ENCODE data around the gene METTL6.
"Not testable (repeated sequence)": the region's sequence is repeated elsewhere in the genome, so short reads cannot be mapped to it uniquely, and the experiment has no call there.

Gene METTL6

GRCh38 chr3:15426579-15427118 lies 695 bp downstream of the METTL6 start:
- no peak for DNase-seq (ENCODE audit: low read depth in 1 of 2, low spot score in 1 of 2)
- H3K4me3 ChIP-seq (replicated peaks; ENCODE audit: insufficient read depth, low read length), result peak overlapping the region; percentile 86
- H3K27me3 ChIP-seq (ENCODE audit: insufficient read depth, poor library complexity, severe bottlenecking), result no peaks in the 10 kb centered on the region
- H3K27ac ChIP-seq (replicated peaks), result peak overlapping the region; percentile 84
- no peak for TF ChIP-seq POLR2AphosphoS5 (IDR thresholded peaks at IDR 0.05; ENCODE audit: low read depth)
- no peak for TF ChIP-seq REST (IDR thresholded peaks at IDR 0.05; ENCODE audit: insufficient replicate concordance, low read depth)
- no peak for TF ChIP-seq GABPA (IDR thresholded peaks at IDR 0.05; ENCODE audit: low read depth)
- TF ChIP-seq CTCF (IDR thresholded peaks at IDR 0.05; ENCODE audit: insufficient read depth, low read length), result no peak
- no peak for TF ChIP-seq SPI1 (IDR thresholded peaks at IDR 0.05; ENCODE audit: borderline replicate concordance, low read depth)

GRCh38 chr3:15420871-15421270 lies 6.5 kb downstream of the METTL6 start:
- H3K27ac ChIP-seq (replicated peaks), result no peak overlapping the region
- H3K4me3 ChIP-seq (replicated peaks; ENCODE audit: insufficient read depth, low read length), result no peak overlapping the region
- DNase-seq (ENCODE audit: low read depth in 1 of 2, low spot score in 1 of 2), result no peak
- no peak for TF ChIP-seq POLR2AphosphoS5 (IDR thresholded peaks at IDR 0.05; ENCODE audit: low read depth)
- no peak for TF ChIP-seq REST (IDR thresholded peaks at IDR 0.05; ENCODE audit: insufficient replicate concordance, low read depth)
- no peak for TF ChIP-seq SPI1 (IDR thresholded peaks at IDR 0.05; ENCODE audit: borderline replicate concordance, low read depth)
- TF ChIP-seq GABPA (IDR thresholded peaks at IDR 0.05; ENCODE audit: low read depth), result no peak
- no peak for TF ChIP-seq CTCF (IDR thresholded peaks at IDR 0.05; ENCODE audit: insufficient read depth, low read length)
- no peaks in the 10 kb centered on the region for H3K27me3 ChIP-seq (ENCODE audit: insufficient read depth, poor library complexity, severe bottlenecking)

GRCh38 chr3:15410966-15411365 lies 16.4 kb downstream of the METTL6 start:
- H3K27me3 ChIP-seq (ENCODE audit: insufficient read depth, poor library complexity, severe bottlenecking), result not testable (repeated sequence)

GRCh38 chr3:15409774-15410173 lies 17.6 kb downstream of the METTL6 start:
- Histone ChIP-seq H3K4me3 (replicated peaks; ENCODE audit: insufficient read depth, low read length) (no peak overlapping the region), H3K27me3 (ENCODE audit: insufficient read depth, poor library complexity, severe bottlenecking) (no peaks in the 10 kb centered on the region), H3K27ac (replicated peaks) (no peak overlapping the region)
- TF ChIP-seq GABPA (IDR thresholded peaks at IDR 0.05; ENCODE audit: low read depth) (no peak), POLR2AphosphoS5 (IDR thresholded peaks at IDR 0.05; ENCODE audit: low read depth) (no peak), REST (IDR thresholded peaks at IDR 0.05; ENCODE audit: insufficient replicate concordance, low read depth) (no peak), SPI1 (IDR thresholded peaks at IDR 0.05; ENCODE audit: borderline replicate concordance, low read depth) (no peak), CTCF (IDR thresholded peaks at IDR 0.05; ENCODE audit: insufficient read depth, low read length) (no peak)
- DNase-seq (ENCODE audit: low read depth in 1 of 2, low spot score in 1 of 2), result no peak

More at GRCh38 chr3:15410966-15411365, 16.4 kb downstream of the METTL6 start:
- not testable (repeated sequence) for H3K4me3 ChIP-seq (replicated peaks; ENCODE audit: insufficient read depth, low read length); H3K27ac ChIP-seq (replicated peaks); DNase-seq (ENCODE audit: low read depth in 1 of 2, low spot score in 1 of 2)

Data from HL-60 (cell line).